Fibroblast of mammary gland (primary cell): ENCODE data around the gene TWF2.

ENCODE experiments used
- DNase-seq: peaks from one replicate; pipeline ENCODE4 v3.0.0-alpha.2; 2010; ENCODE audit warnings: low read depth
- H3K4me3 ChIP-seq: 2 replicates; pipeline ENCODE4 v1.5.1; 2011; ENCODE audit warnings: low read depth, mild to moderate bottlenecking, low read length, moderate library complexity; ENCODE audit not compliant: control insufficient read depth
- CTCF ChIP-seq: conservative IDR thresholded peaks from 2 replicates; pipeline ENCODE4 v1.5.1; 2011; ENCODE audit warnings: low read depth, low read length, inconsistent platforms; ENCODE audit not compliant: control insufficient read depth, insufficient read depth

Gene TWF2

GRCh38 chr3:52185311-52185710 is 53.6 kb downstream of the TWF2 start:
- no peak overlapping the region for H3K4me3 ChIP-seq
- DNase-seq, result no peak
- TF ChIP-seq CTCF, result no peak

- no peak overlapping the region for H3K4me3 ChIP-seq
- TF ChIP-seq CTCF, result no peak
- no peak for DNase-seq
Measured at GRCh38 chr3:52184690-52185089, 54.3 kb downstream of the TWF2 start.

GRCh38 chr3:52183786-52184445 is 55.0 kb downstream of the TWF2 start:
- no peak for TF ChIP-seq CTCF
- no peak for DNase-seq
- H3K4me3 ChIP-seq, result no peak overlapping the region

GRCh38 chr3:52182691-52183090 is 56.3 kb downstream of the TWF2 start:
- TF ChIP-seq CTCF, result no peak
- DNase-seq, result no peak
- H3K4me3 ChIP-seq, result no peak overlapping the region

GRCh38 chr3:52182196-52182595 is 56.8 kb downstream of the TWF2 start:
- no peak for TF ChIP-seq CTCF
- no peak overlapping the region for H3K4me3 ChIP-seq
- DNase-seq, result no peak

- peak; percentile 63 for DNase-seq
- H3K4me3 ChIP-seq, result no peak overlapping the region
- no peak for TF ChIP-seq CTCF
Measured at GRCh38 chr3:52181543-52181942, 57.4 kb downstream of the TWF2 start.
